OCI-M2 (cell line): ENCODE results near the gene TBC1D22A.

Source experiments
- DNase-seq: peaks from one replicate; lab custom pipeline; 2025; ENCODE audit not compliant: unreplicated experiment; lab: John Stamatoyannopoulos, UW

Gene TBC1D22A

GRCh38 chr22:46929710-46930204 is 167.3 kb downstream of the TBC1D22A start:
- DNase-seq, result no peak

DNA sequence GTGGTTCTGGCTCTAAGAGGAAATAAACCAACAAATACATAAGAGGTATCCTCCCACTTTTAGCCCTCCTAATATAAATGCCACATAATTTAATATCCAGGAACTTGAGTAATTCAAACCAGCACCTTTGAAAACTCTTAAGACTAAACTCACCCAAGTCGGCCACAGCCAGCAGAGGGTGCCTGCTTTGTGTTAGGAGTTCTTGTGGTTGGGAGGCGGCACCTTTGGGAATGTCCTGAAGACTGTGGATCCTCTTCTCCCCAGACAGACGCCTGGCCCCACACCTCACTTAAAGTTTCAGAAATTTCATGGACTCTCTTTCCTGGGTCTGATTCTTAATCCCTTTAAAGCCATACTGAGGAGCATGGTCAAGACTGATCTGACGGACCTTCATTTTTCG is 169.0 kb downstream of the TBC1D22A start:
- DNase-seq, result no peak

- no peak for DNase-seq
Observed at GRCh38 chr22:46931881-46932280, 169.4 kb downstream of the TBC1D22A start.

DNA sequence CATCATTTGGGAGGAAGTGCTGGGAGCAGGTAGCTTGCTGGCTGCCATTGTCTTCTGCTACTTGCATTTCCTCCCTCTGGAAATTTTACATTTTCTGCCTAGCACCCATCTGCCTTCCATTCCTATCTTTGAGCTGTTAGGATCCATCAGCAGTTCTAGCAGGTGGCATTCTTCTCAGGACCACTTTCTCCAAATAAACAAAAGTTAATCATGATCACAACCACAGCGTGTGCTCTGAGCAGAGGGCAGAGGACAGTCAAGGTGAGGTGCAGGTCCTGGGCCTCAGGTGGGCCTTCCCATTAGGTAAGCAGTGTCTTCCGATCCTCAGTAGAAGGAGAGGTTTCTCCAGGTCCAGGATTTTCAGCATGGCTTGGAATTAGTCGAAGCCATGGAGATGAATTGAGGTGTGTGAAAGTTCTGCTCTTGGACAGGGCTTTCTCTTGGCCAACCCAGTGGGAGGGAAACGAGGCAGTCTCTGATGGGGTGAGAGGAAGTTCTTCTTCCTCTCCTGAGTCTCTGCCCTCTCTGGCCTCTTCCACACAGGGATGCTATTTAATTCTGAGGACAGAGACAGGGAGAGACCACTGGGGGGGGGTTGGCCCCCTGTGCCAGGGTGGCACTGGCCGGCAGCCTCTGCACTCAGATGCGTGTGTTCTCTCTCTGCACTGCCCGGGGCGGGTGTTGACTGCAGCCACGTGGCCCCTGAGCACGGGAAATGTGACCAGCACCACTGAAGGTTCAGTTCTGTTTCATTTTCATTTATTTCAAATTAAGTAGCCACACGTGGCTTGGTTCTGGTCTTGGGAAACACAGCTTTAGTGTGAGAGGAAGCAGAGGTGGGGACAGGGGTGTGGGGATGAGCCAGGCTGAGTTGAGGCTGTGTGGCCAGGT is 170.8 kb downstream of the TBC1D22A start:
- DNase-seq, result no peak

GRCh38 chr22:46934172-46934745 is 171.8 kb downstream of the TBC1D22A start:
- DNase-seq, result no peak

DNA sequence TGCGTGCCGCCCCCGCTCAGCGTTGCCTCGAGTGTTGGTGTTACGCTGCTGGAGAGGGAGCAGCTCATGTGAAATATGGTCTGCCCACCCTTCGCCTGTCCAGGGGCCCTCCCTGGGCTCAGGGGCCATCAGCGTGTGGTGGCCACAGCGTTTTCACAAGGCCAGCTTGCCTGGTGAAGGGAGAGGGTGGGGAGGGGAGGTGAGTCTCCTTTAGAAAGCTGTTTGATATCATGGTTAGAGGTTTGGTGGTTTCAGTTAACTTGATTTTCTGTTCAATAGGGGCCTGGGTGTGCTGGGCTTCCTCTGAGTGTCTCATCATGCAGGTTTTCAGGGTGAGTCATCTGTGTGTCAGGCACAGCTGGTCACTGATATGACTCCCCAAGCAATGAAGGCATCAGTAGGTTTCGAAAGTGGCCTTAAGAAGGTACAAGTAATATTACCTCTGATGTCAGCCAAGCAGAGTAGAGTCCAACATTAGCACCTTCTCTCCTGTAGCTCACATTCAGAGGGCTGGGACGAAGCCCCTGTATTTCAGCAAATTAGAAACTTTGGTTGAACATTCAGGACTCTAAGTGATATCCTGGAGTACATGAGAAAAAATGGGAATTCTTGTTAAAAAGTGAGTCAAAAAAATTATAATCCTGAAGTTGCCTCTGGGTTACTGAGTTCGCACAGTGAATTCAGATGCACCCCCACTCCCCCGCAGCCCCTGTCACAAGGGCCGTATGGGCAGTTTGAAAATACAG is 172.5 kb downstream of the TBC1D22A start:
- DNase-seq, result peak; percentile 11

DNA sequence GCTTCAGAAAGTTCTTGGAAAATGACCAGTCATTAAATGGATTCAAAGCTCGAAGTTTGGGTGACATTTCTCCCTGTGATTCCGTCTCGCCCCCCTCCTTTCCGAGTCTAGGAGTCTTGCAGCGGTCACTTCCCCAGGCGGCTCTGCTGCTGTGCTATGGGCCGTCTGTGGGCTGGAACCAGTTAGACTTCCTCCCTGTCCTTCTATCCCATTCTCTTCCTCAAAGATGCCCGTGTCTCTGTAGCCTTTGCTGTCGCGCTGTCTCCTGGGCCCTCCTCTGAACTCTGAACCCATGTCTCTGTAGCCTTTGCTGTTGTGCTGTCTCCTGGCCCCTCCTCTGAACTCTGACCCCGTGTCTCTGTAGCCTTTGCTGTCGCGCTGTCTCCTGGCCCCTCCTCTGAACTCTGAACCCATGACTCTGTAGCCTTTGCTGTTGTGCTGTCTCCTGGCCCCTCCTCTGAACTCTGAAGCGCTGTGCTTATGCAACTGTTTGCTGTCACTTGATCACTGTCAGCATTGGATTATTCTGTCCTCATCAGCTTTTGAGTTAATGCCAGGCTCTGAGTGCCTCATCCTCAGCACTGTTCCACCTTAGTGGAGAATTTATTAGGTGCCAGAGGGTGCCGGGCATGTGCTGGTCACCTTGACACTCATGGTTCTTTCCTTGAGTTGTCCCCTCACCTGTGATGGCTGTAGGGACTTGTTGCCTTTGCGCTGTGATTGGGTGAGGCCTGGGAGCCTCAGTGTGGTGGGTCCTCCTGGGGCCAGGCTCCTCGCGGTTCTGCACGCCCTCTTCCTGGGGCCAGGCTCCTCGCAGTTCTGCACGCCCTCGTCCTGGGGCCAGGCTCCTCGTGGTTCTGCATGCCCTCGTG is 173.3 kb downstream of the TBC1D22A start:
- DNase-seq, result no peak

- no peak for DNase-seq
Observed at GRCh38 chr22:46936378-46936903, 174.0 kb downstream of the TBC1D22A start.

GRCh38 chr22:46937185-46937584 is 174.7 kb downstream of the TBC1D22A start:
- no peak for DNase-seq

DNA sequence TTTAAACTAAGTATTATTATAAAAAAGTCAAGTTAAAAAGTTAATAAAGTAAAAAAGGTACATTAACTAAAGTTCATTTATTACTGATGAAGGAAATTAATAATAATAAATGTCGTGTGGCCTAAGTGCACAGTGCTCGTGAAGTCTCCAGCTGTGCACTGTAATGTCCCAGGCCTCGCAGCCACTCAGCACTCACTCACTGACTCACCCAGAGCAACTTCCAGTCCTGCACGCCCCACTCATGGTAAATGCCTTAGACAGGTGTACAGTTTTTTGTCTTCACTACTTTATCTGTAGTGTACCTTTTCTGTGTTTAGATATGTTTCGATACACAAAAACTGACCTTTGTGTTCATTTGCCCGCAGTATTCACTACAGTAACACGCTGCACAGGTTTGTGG is 175.5 kb downstream of the TBC1D22A start:
- DNase-seq, result no peak

- DNase-seq, result no peak
Observed at GRCh38 chr22:46941968-46942798, 179.7 kb downstream of the TBC1D22A start.

DNA sequence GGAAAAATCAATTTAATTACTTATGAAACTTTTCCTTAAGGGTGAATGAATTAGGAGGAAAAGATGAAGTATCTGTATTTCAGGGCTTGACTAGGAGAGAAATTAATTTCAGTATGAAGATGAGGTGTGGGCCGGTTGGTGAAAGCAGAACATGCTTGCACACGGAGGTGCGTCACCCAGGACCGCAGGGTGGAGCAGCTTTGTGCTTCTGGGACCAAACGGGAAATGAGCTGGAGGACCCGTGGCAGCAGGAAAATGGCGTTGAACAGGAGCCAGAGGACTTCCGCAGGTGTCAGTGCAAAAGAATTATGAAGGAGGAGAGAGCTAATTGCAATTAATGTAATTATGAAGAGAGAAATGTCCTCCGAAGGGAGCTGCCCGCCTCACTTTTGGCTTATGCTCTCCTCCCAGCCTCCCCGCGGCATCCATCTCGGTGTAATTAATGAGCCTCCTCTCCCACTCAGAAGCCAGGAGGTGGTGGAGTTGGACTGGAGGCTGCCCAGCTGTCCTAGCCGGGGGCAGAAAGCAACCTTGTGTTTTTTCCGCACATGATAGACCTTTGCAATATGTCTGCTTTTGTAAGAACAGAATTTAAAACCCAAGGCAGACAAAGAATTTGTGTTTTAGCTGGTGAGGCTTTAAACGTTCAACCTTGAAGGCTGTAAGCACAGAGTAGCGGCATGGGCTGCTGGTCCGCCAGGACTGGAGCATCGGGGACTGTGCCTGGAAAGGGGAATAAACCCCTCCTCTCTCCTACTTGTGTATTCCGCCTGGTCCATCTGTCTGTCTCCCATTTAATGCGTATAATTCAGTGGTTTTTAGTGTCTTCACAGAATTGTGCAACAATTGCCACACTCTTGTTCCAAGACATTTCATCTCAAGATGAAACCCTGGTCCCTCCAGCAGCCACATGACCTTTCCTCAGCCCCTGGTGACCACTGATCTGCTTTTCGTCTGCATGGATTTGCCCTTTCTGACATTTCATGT is 180.6 kb downstream of the TBC1D22A start:
- DNase-seq, result no peak

- DNase-seq, result no peak
Observed at GRCh38 chr22:46945481-46945880, 183.0 kb downstream of the TBC1D22A start.

DNA sequence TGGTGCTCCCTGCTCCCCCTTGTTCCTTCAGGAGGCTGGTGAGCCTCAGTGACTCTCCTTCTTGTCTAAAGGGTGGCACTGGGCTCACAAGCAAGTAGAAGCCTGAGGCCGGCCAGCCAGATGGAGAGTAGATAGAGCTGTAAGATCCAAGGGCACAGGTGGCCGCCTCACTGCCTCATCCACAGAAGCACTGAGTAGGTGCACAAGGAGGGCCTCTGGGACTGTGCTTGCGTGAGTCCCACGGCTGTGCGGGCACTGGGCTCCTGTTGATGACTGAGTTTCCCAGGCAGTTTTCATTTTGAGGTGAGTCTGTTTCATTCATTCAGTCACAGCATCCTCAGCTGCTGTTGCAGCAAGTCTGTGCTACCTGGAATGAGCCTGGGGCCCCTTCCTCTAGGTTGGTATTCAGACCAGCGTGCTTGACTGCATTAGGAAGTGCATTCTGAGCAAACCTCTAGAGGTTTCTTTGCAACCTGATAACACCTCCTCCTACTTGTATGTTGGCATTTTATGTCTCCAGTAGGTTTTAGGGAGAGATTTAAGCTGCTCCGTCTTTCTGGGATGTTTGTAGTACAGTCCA is 184.0 kb downstream of the TBC1D22A start:
- no peak for DNase-seq

DNA sequence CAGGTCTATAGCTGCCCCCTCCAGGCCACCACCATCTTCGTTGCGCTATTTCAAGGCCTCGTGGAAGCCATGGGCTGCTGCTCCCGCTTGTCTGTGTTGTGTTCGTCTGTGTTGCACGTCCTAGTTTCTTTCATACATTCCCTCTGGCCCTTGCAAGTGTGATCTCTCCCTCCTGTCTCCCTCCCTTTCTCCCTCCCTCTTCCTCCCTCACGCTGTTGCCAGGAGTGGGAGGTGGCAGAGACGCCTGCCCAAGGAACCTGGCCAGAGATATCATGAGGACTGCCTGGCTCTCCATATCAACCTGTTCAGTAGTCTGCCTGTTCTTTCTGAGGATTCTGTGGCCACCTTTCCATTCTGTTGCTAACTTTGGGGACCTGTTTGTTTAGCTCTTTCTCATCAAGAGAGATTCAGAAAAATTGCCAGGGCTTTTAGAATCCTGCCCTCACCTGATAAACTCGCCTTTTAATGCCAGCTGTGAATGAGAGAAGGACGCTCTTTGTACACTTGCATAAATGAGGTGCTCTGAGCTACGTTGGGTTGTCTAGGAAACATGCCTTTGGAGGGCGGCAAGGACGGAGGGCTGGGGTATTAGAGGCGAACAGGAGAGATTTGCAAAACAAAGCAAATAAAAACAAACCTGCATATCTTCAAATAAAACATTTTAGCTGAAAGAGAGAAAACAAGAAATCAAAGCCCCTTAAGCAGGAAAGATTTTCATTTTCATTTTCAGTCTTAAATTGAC is 185.2 kb downstream of the TBC1D22A start:
- no peak for DNase-seq

GRCh38 chr22:46948411-46949144 is 186.1 kb downstream of the TBC1D22A start:
- DNase-seq, result no peak

DNA sequence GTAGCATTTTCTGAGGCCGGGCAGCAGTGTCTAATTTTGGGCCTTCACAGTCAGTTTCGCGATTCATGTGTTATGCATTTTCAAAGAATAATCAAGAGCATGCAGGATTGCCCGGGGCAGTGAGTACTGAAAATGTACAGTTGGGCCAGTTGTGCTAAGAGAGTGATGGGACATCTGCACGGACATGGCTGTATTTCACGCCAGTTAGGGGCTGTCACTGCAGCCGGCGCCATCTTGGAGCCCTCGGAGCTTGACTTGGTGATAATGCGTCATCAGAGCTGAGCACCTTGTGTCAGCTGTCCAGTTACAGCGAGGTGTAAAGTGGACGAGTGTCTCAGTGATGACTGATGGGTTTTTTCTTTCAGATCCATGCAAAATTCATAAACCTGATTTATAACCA is 188.9 kb downstream of the TBC1D22A start:
- DNase-seq, result no peak
